Bronchial epithelial cell (primary cell): Measurements from ENCODE around the gene CLSTN2. TPM values are rescaled to one million over a fixed set of nuclear protein-coding genes. Genes with fewer than 3 reads are reported as not detected.

Source experiments
- DNase-seq: peaks from one replicate; pipeline ENCODE4 v3.0.0-alpha.2; 2010; ENCODE audit warnings: low read depth
- FAIRE-seq: peaks from 2 replicates; lab custom pipeline; 2011; peaks lifted over from hg19 to GRCh38; lab: Jason Lieb, UNC
- H3K27me3 ChIP-seq: 2 replicates; pipeline ENCODE4 v1.5.1; 2011; ENCODE audit warnings: low read length; ENCODE audit not compliant: control insufficient read depth, insufficient read depth
- H3K36me3 ChIP-seq: 2 replicates; pipeline ENCODE4 v1.5.1; 2011; ENCODE audit warnings: low read length; ENCODE audit not compliant: control insufficient read depth, insufficient read depth
- H3K4me3 ChIP-seq: 2 replicates; pipeline ENCODE4 v1.5.1; 2011; ENCODE audit warnings: mild to moderate bottlenecking, low read depth, low read length, control low read depth
- total RNA-seq: library from RNA; depleted of rRNA; stranded (reverse); fragments of >200 nt; gene quantifications from 2 replicates; pipeline ENCODE4 v1.2.1, GENCODE V29; 2014
- TF ChIP-seq, protein P1 (sequence below): IDR thresholded peaks from 2 replicates; pipeline ENCODE4 v1.5.1; 2011; ENCODE audit warnings: mild to moderate bottlenecking, moderate library complexity, low read length, control low read depth, inconsistent platforms; ENCODE audit not compliant: insufficient read depth, severe bottlenecking

The CLSTN2 gene
- total RNA-seq, 1 donor from 2014 or later, result 0.26 TPM

GRCh38 chr3:140100479-140100878, 165.5 kb downstream of the CLSTN2 start:
- no peak for DNase-seq
- TF ChIP-seq, protein P1, sequence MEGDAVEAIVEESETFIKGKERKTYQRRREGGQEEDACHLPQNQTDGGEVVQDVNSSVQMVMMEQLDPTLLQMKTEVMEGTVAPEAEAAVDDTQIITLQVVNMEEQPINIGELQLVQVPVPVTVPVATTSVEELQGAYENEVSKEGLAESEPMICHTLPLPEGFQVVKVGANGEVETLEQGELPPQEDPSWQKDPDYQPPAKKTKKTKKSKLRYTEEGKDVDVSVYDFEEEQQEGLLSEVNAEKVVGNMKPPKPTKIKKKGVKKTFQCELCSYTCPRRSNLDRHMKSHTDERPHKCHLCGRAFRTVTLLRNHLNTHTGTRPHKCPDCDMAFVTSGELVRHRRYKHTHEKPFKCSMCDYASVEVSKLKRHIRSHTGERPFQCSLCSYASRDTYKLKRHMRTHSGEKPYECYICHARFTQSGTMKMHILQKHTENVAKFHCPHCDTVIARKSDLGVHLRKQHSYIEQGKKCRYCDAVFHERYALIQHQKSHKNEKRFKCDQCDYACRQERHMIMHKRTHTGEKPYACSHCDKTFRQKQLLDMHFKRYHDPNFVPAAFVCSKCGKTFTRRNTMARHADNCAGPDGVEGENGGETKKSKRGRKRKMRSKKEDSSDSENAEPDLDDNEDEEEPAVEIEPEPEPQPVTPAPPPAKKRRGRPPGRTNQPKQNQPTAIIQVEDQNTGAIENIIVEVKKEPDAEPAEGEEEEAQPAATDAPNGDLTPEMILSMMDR, result no peak
- Histone ChIP-seq H3K36me3 (no peaks in the 10 kb centered on the region), H3K27me3 (no peaks in the 10 kb centered on the region), H3K4me3 (no peak overlapping the region)
- FAIRE-seq, result peak; percentile 72

DNA sequence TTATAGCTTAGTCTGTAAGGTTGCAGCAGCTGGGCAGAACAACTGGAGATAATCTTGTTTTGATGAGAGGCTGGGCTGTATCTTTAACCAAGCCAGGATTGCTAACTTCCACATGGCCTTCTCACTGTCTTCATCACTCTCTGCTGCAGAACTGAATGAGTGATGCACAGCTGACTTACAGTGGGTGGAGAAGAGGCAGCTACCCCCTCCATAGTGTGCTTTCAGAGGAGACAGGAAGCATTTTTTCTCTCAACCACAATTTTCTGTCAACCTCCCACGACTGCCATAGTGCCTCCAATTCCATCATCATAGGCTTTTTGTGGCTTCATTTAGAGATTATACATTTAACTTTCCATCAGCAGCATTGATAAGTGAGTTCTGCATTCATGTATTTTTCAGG, 168.2 kb downstream of the CLSTN2 start:
- no peak for FAIRE-seq
- no peak for DNase-seq
- no peaks in the 10 kb centered on the region for H3K27me3 ChIP-seq

GRCh38 chr3:140103986-140104645, 169.1 kb downstream of the CLSTN2 start:
- Histone ChIP-seq H3K4me3 (no peak overlapping the region), H3K27me3 (no peaks in the 10 kb centered on the region), H3K36me3 (no peaks in the 10 kb centered on the region)
- FAIRE-seq, result no peak
- TF ChIP-seq, protein P1, result no peak
- no peak for DNase-seq

More for the DNA sequence above, 168.2 kb downstream of the CLSTN2 start:
- no peak overlapping the region for H3K4me3 ChIP-seq
- H3K36me3 ChIP-seq, result no peaks in the 10 kb centered on the region
- TF ChIP-seq, protein P1, result no peak

DNA sequence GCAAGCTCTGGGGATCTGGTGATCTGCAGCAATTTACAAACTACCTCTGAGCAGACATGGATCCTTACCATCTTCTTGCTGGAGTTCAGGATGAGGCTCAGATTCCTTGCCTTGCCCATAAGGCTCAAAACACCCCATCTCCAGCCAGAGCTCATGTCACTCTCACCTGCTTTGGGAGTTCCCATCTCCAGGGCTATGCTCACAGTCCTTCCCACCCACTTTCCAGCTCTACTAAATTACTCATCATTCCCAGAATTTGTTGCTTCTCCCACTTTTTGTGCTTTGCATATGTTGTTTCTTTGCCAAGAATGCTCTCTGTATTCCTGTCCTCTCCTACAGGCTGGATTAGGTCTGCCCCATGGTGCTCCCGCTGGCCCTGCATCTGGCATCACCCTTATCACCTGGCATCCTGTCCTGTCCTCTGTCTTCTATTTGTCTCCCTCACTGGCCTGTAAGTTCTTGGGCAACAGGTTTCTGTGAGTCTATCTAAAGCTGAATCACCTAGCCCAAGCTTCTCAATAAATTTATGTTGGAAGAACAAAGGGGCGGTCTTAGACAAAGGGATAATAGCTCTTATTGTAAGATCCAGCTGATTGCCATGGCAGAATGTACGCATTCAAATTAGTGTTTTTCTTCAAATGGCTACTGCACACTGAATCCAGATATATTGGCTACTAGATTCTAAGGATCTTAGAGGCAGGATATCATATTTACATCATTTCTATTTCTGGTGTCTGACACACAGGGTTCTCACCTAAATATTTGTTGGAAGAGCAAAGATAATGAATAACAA, 179.2 kb downstream of the CLSTN2 start:
- FAIRE-seq, result no peak
- H3K4me3 ChIP-seq, result no peak overlapping the region
- no peaks in the 10 kb centered on the region for H3K27me3 ChIP-seq
- TF ChIP-seq, protein P1, result no peak
- DNase-seq, result no peak
- no peaks in the 10 kb centered on the region for H3K36me3 ChIP-seq

DNA sequence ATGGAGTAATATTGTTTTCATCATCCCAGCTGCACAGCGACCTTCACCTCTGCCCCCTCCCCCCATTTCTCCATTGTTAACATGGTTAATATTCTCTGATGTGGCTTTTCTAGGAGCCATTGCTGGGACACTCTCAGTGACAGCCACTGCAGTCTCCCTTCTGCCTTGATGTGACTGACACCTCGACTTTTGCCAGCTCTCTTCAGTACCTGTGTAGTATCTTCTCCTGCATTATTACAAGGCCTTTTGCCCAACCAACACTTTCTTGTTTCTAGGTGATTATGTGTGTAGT, 179.8 kb downstream of the CLSTN2 start:
- DNase-seq, result no peak
- no peak overlapping the region for H3K4me3 ChIP-seq
- H3K36me3 ChIP-seq, result no peaks in the 10 kb centered on the region
- no peaks in the 10 kb centered on the region for H3K27me3 ChIP-seq
- TF ChIP-seq, protein P1, result no peak
- no peak for FAIRE-seq
